Measurements from ENCODE around the gene WASF3. TPM values are rescaled to one million over a fixed set of nuclear protein-coding genes. Genes with fewer than 3 reads are reported as not detected.

The WASF3 gene
- total RNA-seq, 1 experiment from 2014 or later: 0.31 TPM

- H3K4me3 ChIP-seq: no peak overlapping the region
- CTCF ChIA-PET: no interaction called here
- H3K4me2 ChIP-seq: no peak overlapping the region
- intact Hi-C loops (cut with micrococcal nuclease; ENCODE audit: unreplicated experiment): no loop called here
- H3K79me2 ChIP-seq (ENCODE audit: low read depth): no peaks in the 10 kb centered on the region
- POLR2A ChIA-PET (ENCODE audit: unreplicated experiment): no interaction called here
- 0 out of 2 replicates have a peak, but pooled peaks cover 3% of the 10 kb centered on the region for H4K20me1 ChIP-seq (ENCODE audit: insufficient read depth)
- no peak for DNase-seq
- H3K9me3 ChIP-seq (ENCODE audit: insufficient read depth, low read depth): no peaks in the 10 kb centered on the region
- no peak overlapping the region for H2AFZ ChIP-seq
- H3K36me3 ChIP-seq (ENCODE audit: low read depth): no peaks in the 10 kb centered on the region
- no peak overlapping the region for H3K27ac ChIP-seq
- TF ChIP-seq EZH2 (IDR thresholded peaks at IDR 0.05; ENCODE audit: low read depth) (no peak), CTCF (conservative IDR thresholded peaks at IDR 0.05) (no peak)
- H3K9me2 ChIP-seq (ENCODE audit: insufficient read depth): no peaks in the 10 kb centered on the region
- no peaks in the 10 kb centered on the region for H3K4me1 ChIP-seq (replicated peaks; ENCODE audit: insufficient read depth)
- BruUV-seq (replicated peaks): no TSS peak
- H3F3A ChIP-seq (ENCODE audit: insufficient read depth, low read depth): no peaks in the 10 kb centered on the region
- H3K27me3 ChIP-seq (ENCODE audit: insufficient read depth, low read depth): no peaks in the 10 kb centered on the region
Observed at GRCh38 chr13:26599403-26599802, 41.9 kb downstream of the WASF3 start.

GRCh38 chr13:26599860-26600259 lies 42.4 kb downstream of the WASF3 start:
- H3K79me2 ChIP-seq (ENCODE audit: low read depth): no peaks in the 10 kb centered on the region
- H3K4me1 ChIP-seq (replicated peaks; ENCODE audit: insufficient read depth): no peaks in the 10 kb centered on the region
- H3K27me3 ChIP-seq (ENCODE audit: insufficient read depth, low read depth): no peaks in the 10 kb centered on the region
- no TSS peak for BruUV-seq (replicated peaks)
- H4K20me1 ChIP-seq (ENCODE audit: insufficient read depth): 0 out of 2 replicates have a peak, but pooled peaks cover 3% of the 10 kb centered on the region
- H3K36me3 ChIP-seq (ENCODE audit: low read depth): no peaks in the 10 kb centered on the region
- no peaks in the 10 kb centered on the region for H3F3A ChIP-seq (ENCODE audit: insufficient read depth, low read depth)
- no peak overlapping the region for H3K27ac ChIP-seq
- POLR2A ChIA-PET (ENCODE audit: unreplicated experiment): no interaction called here
- no peak overlapping the region for H2AFZ ChIP-seq
- CTCF ChIA-PET: no interaction called here
- H3K9me2 ChIP-seq (ENCODE audit: insufficient read depth): no peaks in the 10 kb centered on the region
- intact Hi-C loops (cut with micrococcal nuclease; ENCODE audit: unreplicated experiment): no loop called here
- no peak overlapping the region for H3K4me3 ChIP-seq
- no peak for DNase-seq
- no peaks in the 10 kb centered on the region for H3K9me3 ChIP-seq (ENCODE audit: insufficient read depth, low read depth)
- TF ChIP-seq CTCF (conservative IDR thresholded peaks at IDR 0.05): no peak
- no peak for TF ChIP-seq EZH2 (IDR thresholded peaks at IDR 0.05; ENCODE audit: low read depth)
- no peak overlapping the region for H3K4me2 ChIP-seq

- Histone ChIP-seq H3K9me2 (ENCODE audit: insufficient read depth) (no peaks in the 10 kb centered on the region), H3K27ac (no peak overlapping the region), H3K79me2 (ENCODE audit: low read depth) (no peaks in the 10 kb centered on the region), H4K20me1 (ENCODE audit: insufficient read depth) (0 out of 2 replicates have a peak, but pooled peaks cover 3% of the 10 kb centered on the region), H3K4me3 (no peak overlapping the region), H3K4me1 (replicated peaks; ENCODE audit: insufficient read depth) (no peaks in the 10 kb centered on the region), H3K9me3 (ENCODE audit: insufficient read depth, low read depth) (no peaks in the 10 kb centered on the region), H3K36me3 (ENCODE audit: low read depth) (no peaks in the 10 kb centered on the region), H2AFZ (no peak overlapping the region), H3F3A (ENCODE audit: insufficient read depth, low read depth) (no peaks in the 10 kb centered on the region), H3K27me3 (ENCODE audit: insufficient read depth, low read depth) (no peaks in the 10 kb centered on the region), H3K4me2 (no peak overlapping the region)
- no peak for DNase-seq
- ChIA-PET POLR2A (ENCODE audit: unreplicated experiment) (no interaction called here), CTCF (no interaction called here)
- intact Hi-C loops (cut with micrococcal nuclease; ENCODE audit: unreplicated experiment): no loop called here
- BruUV-seq (replicated peaks): no TSS peak
- TF ChIP-seq CTCF (conservative IDR thresholded peaks at IDR 0.05): no peak
- no peak for TF ChIP-seq EZH2 (IDR thresholded peaks at IDR 0.05; ENCODE audit: low read depth)
Observed at GRCh38 chr13:26600343-26600742, 42.9 kb downstream of the WASF3 start.
